CD8-positive, alpha-beta memory T cell (primary cell): ENCODE results near the gene ANAPC15. TPM values are rescaled to one million over a fixed set of nuclear protein-coding genes. Genes with fewer than 3 reads are reported as not detected.
"Not testable (repeated sequence)": the region's sequence is repeated elsewhere in the genome, so short reads cannot be mapped to it uniquely, and the experiment has no call there.

Source experiments
- CTCF ChIA-PET: fragments of 350-600 bp; sonication (Branson Sonifier 250); formaldehyde crosslinking; loops from one replicate; lab custom pipeline; 2021; ENCODE audit warnings: antibody characterized with exemption; lab: Charles Lee
- POLR2A ChIA-PET: fragments of 350-600 bp; sonication (Branson Sonifier 250); formaldehyde crosslinking; loops from one replicate; lab custom pipeline; 2021; ENCODE audit warnings: antibody characterized with exemption; lab: Charles Lee
- DNase-seq, 5 donors: peaks; one replicate each; pipeline versions ENCODE4 v3.0.0 to v3.0.0-alpha.2; 2020 to 2022; ENCODE audit warnings: mixed read lengths in 1 of 5
- H3K27ac ChIP-seq: one replicate; pipeline ENCODE4 v1.7.0; 2013; ENCODE audit warnings: low read depth, mild to moderate bottlenecking, low read length, moderate library complexity
- H3K27me3 ChIP-seq: 2 replicates; pipeline ENCODE4 v1.7.0; 2013; ENCODE audit warnings: low read length, mild to moderate bottlenecking; ENCODE audit not compliant: insufficient read depth, poor library complexity, severe bottlenecking
- H3K36me3 ChIP-seq: 2 replicates; pipeline ENCODE4 v1.7.0; 2013; ENCODE audit warnings: mild to moderate bottlenecking, low read length, moderate library complexity; ENCODE audit not compliant: insufficient read depth
- H3K4me1 ChIP-seq: 2 replicates; pipeline ENCODE4 v1.7.0; 2013; ENCODE audit warnings: mild to moderate bottlenecking, low read length, moderate library complexity; ENCODE audit not compliant: insufficient read depth
- H3K4me3 ChIP-seq: 2 replicates; pipeline ENCODE4 v1.7.0; 2013; ENCODE audit warnings: mild to moderate bottlenecking, low read length
- H3K9me3 ChIP-seq: 2 replicates; pipeline ENCODE4 v1.7.0; 2013; ENCODE audit warnings: mild to moderate bottlenecking, low read length
- H3K27ac Mint-ChIP-seq, 8 donors: one replicate each; pipeline ENCODE4 v1.8.0; 2020 to 2021; ENCODE audit warnings: mixed read lengths in 8 of 8, mild to moderate bottlenecking in 6 of 8, inconsistent platforms in 3 of 8, moderate library complexity in 3 of 8
- H3K27me3 Mint-ChIP-seq, 2 donors: one replicate each; pipeline ENCODE4 v1.8.0; 2020 to 2021; ENCODE audit warnings: mixed read lengths in 2 of 2, mild to moderate bottlenecking in 1 of 2, moderate library complexity in 1 of 2
- H3K36me3 Mint-ChIP-seq, 3 donors: one replicate each; pipeline ENCODE4 v1.8.0; 2020 to 2021; ENCODE audit warnings: mixed read lengths in 3 of 3, inconsistent platforms in 1 of 3, mild to moderate bottlenecking in 1 of 3
- H3K4me1 Mint-ChIP-seq, 3 donors: one replicate each; pipeline ENCODE4 v1.8.0; 2020 to 2021; ENCODE audit warnings: mixed read lengths in 3 of 3, inconsistent platforms in 1 of 3, mild to moderate bottlenecking in 1 of 3
- H3K4me3 Mint-ChIP-seq, 7 donors: one replicate each; pipeline ENCODE4 v1.8.0; 2020 to 2021; ENCODE audit warnings: mixed read lengths in 7 of 7, mild to moderate bottlenecking in 6 of 7, moderate library complexity in 4 of 7, inconsistent platforms in 2 of 7
- H3K9me3 Mint-ChIP-seq, 5 donors: one replicate each; pipeline ENCODE4 v1.8.0; 2020 to 2022; ENCODE audit warnings: mixed read lengths in 5 of 5, mild to moderate bottlenecking in 3 of 5, moderate library complexity in 2 of 5, inconsistent platforms in 1 of 5
- polyA plus RNA-seq: library from polyadenylated mRNA; unstranded; fragments of 300-500 nt; fragmentation: Illumina TruSeq; gene quantifications from one replicate; pipeline ENCODE4 v1.2.3, GENCODE V29; 2021
- total RNA-seq, 2 experiments: library from RNA; stranded (reverse); gene quantifications; one replicate each; pipeline ENCODE4 v1.2.3, GENCODE V29; 2021

Gene ANAPC15
- total RNA-seq (10 to 100 TPM; 63.3 to 66.2 TPM), polyA plus RNA-seq (79.0 TPM)

- no peaks in the 10 kb centered on the region for H3K9me3 Mint-ChIP-seq
- peak within 1 kb of the TSS; percentile 96 to 100 (median 98) for H3K27ac Mint-ChIP-seq
- peak; percentile 92 to 99 (median 99) for DNase-seq
- Histone ChIP-seq H3K27me3 (no peaks in the 10 kb centered on the region), H3K27ac (peak within 1 kb of the TSS; percentile 89), H3K9me3 (no peaks in the 10 kb centered on the region), H3K4me1 (peaks cover 16% of the 10 kb centered on the region), H3K4me3 (peak within 1 kb of the TSS; percentile 71), H3K36me3 (peaks cover 6% of the 10 kb centered on the region)
- H3K4me1 Mint-ChIP-seq: peaks cover 24 to 25% (median 25%) of the 10 kb centered on the region in 3 donors
- ChIA-PET POLR2A (interaction anchor here (1.0 to 2.5 kb wide), 7 partner anchors 9 to 183 kb away, joined by 3 to 13 read pairs (median 4); partner anchors contain the start of genes NUMA1 and RNF121), CTCF (interaction anchor here (0.8 to 2.6 kb wide), 6 partner anchors 31 to 184 kb away, joined by 3 to 7 read pairs (median 5); partner anchors contain the start of gene XNDC1N)
- peaks cover 3 to 33% (median 9%) of the 10 kb centered on the region in 3 donors for H3K36me3 Mint-ChIP-seq
- peaks cover 4 to 9% of the 10 kb centered on the region in 2 donors for H3K27me3 Mint-ChIP-seq
- H3K4me3 Mint-ChIP-seq: peak within 1 kb of the TSS; percentile 94 to 99 (median 96)
Observed at GRCh38 chr11:72112143-72112977, at the start of gene ANAPC15. ANAPC15 (minus strand) TSS chr11:72112695; CDS start chr11:72111276, 1,419 bp downstream.

- Histone ChIP-seq H3K27ac (no peak overlapping the region), H3K27me3 (no peaks in the 10 kb centered on the region), H3K9me3 (no peaks in the 10 kb centered on the region), H3K4me1 (no peaks in the 10 kb centered on the region), H3K4me3 (no peak overlapping the region), H3K36me3 (no peaks in the 10 kb centered on the region)
- Mint-ChIP-seq H3K9me3 (no peaks in the 10 kb centered on the region), H3K36me3 (no peaks in the 10 kb centered on the region), H3K4me3 (no peak overlapping the region), H3K27me3 (peaks cover 10 to 34% of the 10 kb centered on the region in 2 donors), H3K27ac (no peak overlapping the region), H3K4me1 (no peaks in the 10 kb centered on the region)
- ChIA-PET POLR2A (no interaction called here), CTCF (no interaction called here)
- no peak for DNase-seq
Observed at GRCh38 chr11:72160319-72160718, 47.8 kb upstream of the ANAPC15 start.

- Histone ChIP-seq H3K9me3 (no peaks in the 10 kb centered on the region), H3K4me1 (no peaks in the 10 kb centered on the region), H3K4me3 (no peak overlapping the region), H3K27me3 (no peaks in the 10 kb centered on the region), H3K27ac (no peak overlapping the region), H3K36me3 (no peaks in the 10 kb centered on the region)
- Mint-ChIP-seq H3K36me3 (no peaks in the 10 kb centered on the region), H3K4me1 (no peaks in the 10 kb centered on the region), H3K9me3 (no peaks in the 10 kb centered on the region), H3K4me3 (no peak overlapping the region), H3K27me3 (peaks cover 8 to 24% of the 10 kb centered on the region in 2 donors), H3K27ac (no peak overlapping the region)
- CTCF ChIA-PET: interaction anchor here (1.2 to 8.6 kb wide), 2 partner anchors 13 to 27 kb away, joined by 4 to 40 read pairs; no protein-coding TSS in a partner anchor
- POLR2A ChIA-PET: no interaction called here
- no peak for DNase-seq
Observed at GRCh38 chr11:72157131-72157530, 44.6 kb upstream of the ANAPC15 start.

GRCh38 chr11:72155751-72156150 lies 43.3 kb upstream of the ANAPC15 start:
- Histone ChIP-seq H3K4me3 (no peak overlapping the region), H3K27ac (no peak overlapping the region), H3K27me3 (no peaks in the 10 kb centered on the region), H3K36me3 (no peaks in the 10 kb centered on the region), H3K9me3 (no peaks in the 10 kb centered on the region), H3K4me1 (no peaks in the 10 kb centered on the region)
- DNase-seq: no peak
- Mint-ChIP-seq H3K4me3 (no peak overlapping the region), H3K27me3 (peaks cover 6 to 19% of the 10 kb centered on the region in 2 donors), H3K9me3 (no peaks in the 10 kb centered on the region), H3K36me3 (no peaks in the 10 kb centered on the region), H3K27ac (no peak overlapping the region), H3K4me1 (no peaks in the 10 kb centered on the region)
- ChIA-PET CTCF (interaction anchor here (8.6 kb wide), 1 partner anchor 12 kb away, joined by 40 read pairs; no protein-coding TSS in a partner anchor), POLR2A (no interaction called here)

- peaks cover 6 to 13% of the 10 kb centered on the region in 2 donors for H3K27me3 Mint-ChIP-seq
- POLR2A ChIA-PET: no interaction called here
- peak overlapping the region in 1 of 8 donors; percentile 25 for H3K27ac Mint-ChIP-seq
Observed at GRCh38 chr11:72154816-72155215, 42.3 kb upstream of the ANAPC15 start.

GRCh38 chr11:72153874-72154273 lies 41.4 kb upstream of the ANAPC15 start:
- H3K36me3 ChIP-seq, H3K27ac ChIP-seq, H3K9me3 ChIP-seq, H3K9me3 Mint-ChIP-seq, H3K36me3 Mint-ChIP-seq, H3K27ac Mint-ChIP-seq, H3K27me3 ChIP-seq, H3K4me1 Mint-ChIP-seq, H3K4me3 ChIP-seq, H3K4me3 Mint-ChIP-seq, H3K27me3 Mint-ChIP-seq, H3K4me1 ChIP-seq, DNase-seq: not testable (repeated sequence)
- ChIA-PET POLR2A (interaction anchor here (0.8 kb wide), 1 partner anchor 9 kb away, joined by 3 read pairs; no protein-coding TSS in a partner anchor), CTCF (interaction anchor here (2.2 to 8.6 kb wide), 2 partner anchors 10 to 129 kb away, joined by 8 to 40 read pairs; no protein-coding TSS in a partner anchor)

More at GRCh38 chr11:72154816-72155215, 42.3 kb upstream of the ANAPC15 start:
- no peaks in the 10 kb centered on the region for H3K36me3 ChIP-seq
- Mint-ChIP-seq H3K9me3 (no peaks in the 10 kb centered on the region), H3K36me3 (no peaks in the 10 kb centered on the region), H3K4me3 (no peak overlapping the region), H3K4me1 (no peaks in the 10 kb centered on the region)
- H3K4me1 ChIP-seq: no peaks in the 10 kb centered on the region
- no peaks in the 10 kb centered on the region for H3K27me3 ChIP-seq
- H3K4me3 ChIP-seq: no peak overlapping the region
- H3K27ac ChIP-seq: no peak overlapping the region
- no peak for DNase-seq
- H3K9me3 ChIP-seq: no peaks in the 10 kb centered on the region
- CTCF ChIA-PET: interaction anchor here (1.1 to 8.6 kb wide), 3 partner anchors 11 to 140 kb away, joined by 3 to 40 read pairs (median 8); no protein-coding TSS in a partner anchor

- no peaks in the 10 kb centered on the region for H3K36me3 ChIP-seq
- H3K27ac ChIP-seq: no peak overlapping the region
- H3K4me1 ChIP-seq: no peaks in the 10 kb centered on the region
- Mint-ChIP-seq H3K36me3 (no peaks in the 10 kb centered on the region), H3K27me3 (peaks cover 2 to 3% of the 10 kb centered on the region in 2 donors), H3K9me3 (no peaks in the 10 kb centered on the region), H3K4me1 (no peaks in the 10 kb centered on the region), H3K27ac (no peak overlapping the region), H3K4me3 (no peak overlapping the region)
- no peaks in the 10 kb centered on the region for H3K9me3 ChIP-seq
- no peak overlapping the region for H3K4me3 ChIP-seq
- POLR2A ChIA-PET: no interaction called here
- no peak for DNase-seq
- CTCF ChIA-PET: interaction anchor here (1.1 to 8.6 kb wide), 2 partner anchors 7 to 173 kb away, joined by 6 to 40 read pairs; no protein-coding TSS in a partner anchor
- no peaks in the 10 kb centered on the region for H3K27me3 ChIP-seq
Observed at GRCh38 chr11:72150882-72151281, 38.4 kb upstream of the ANAPC15 start.

GRCh38 chr11:72146625-72147024 lies 34.1 kb upstream of the ANAPC15 start:
- Histone ChIP-seq H3K9me3 (no peaks in the 10 kb centered on the region), H3K36me3 (no peaks in the 10 kb centered on the region), H3K4me1 (no peaks in the 10 kb centered on the region), H3K4me3 (no peak overlapping the region), H3K27me3 (no peaks in the 10 kb centered on the region), H3K27ac (no peak overlapping the region)
- peaks cover 0 to 3% (median 2%) of the 10 kb centered on the region in 3 donors for H3K4me1 Mint-ChIP-seq
- H3K27ac Mint-ChIP-seq: no peak overlapping the region
- H3K36me3 Mint-ChIP-seq: no peaks in the 10 kb centered on the region
- peaks cover 0 to 3% of the 10 kb centered on the region in 2 donors for H3K27me3 Mint-ChIP-seq
- H3K4me3 Mint-ChIP-seq: no peak overlapping the region
- no peak for DNase-seq
- ChIA-PET POLR2A (no interaction called here), CTCF (interaction anchor here (0.6 to 4.4 kb wide), 3 partner anchors 51 to 170 kb away, joined by 3 to 54 read pairs (median 7); no protein-coding TSS in a partner anchor)
- no peaks in the 10 kb centered on the region for H3K9me3 Mint-ChIP-seq
